GM20431 (cell line): Measurements from ENCODE around the gene CPLX1.
"Not testable (repeated sequence)": the region's sequence is repeated elsewhere in the genome, so short reads cannot be mapped to it uniquely, and the experiment has no call there.

Experiments
- in situ Hi-C: fragments of 300-500 bp; cut with MseI, MboI; formaldehyde crosslinking; loops from one replicate; pipeline ENCODE4 v1.15.0; 2020; ENCODE audit warnings: low sequenced_read_pairs; ENCODE audit not compliant: unreplicated experiment

The CPLX1 gene

DNA sequence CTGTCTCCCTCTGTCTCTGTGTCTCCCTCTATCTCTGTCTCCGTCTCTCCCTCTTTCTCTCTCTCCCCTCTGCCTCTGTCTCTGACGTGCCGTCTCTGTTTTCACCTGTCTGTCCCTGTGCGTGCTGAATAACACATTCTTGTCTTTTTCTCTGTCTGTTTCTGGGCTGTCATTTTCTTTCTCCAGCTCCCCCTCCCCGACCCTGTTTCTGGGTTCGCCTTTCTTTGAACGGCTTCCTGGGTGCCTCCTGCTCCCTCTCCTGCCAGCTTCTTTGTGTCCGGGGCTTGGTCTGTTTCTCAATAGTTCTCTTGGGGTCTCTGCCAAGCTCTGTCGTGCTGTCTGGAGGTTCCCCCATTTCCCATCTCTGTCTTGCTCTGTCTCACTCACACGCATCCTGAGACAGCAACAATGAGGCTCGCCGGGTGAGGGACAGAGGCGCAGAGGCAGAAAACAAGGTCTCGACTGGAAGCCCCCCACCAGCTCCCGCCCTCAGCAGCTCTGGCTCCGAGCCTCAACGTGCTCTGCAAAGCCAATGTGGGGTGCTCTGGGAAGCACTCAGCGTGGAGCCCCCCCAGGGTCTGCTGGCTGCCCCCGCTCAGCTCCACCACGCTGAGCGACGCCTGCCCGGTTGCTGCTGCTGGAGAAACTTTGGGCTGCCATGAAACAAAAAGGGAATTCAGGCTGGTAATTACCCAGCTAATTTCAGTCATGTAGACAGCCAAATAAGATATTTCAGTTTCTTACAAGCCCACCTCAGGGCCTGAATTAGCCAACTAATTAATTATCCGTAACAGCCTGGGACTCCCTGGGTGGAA is 3.4 kb downstream of the CPLX1 start:
- in situ Hi-C loops = no loop called here

- in situ Hi-C loops = no loop called here
These were observed 4.3 kb downstream of the CPLX1 start for GRCh38 chr4:821631-822030.

- in situ Hi-C loops = no loop called here
These were observed 4.7 kb downstream of the CPLX1 start for GRCh38 chr4:821181-821591.

DNA sequence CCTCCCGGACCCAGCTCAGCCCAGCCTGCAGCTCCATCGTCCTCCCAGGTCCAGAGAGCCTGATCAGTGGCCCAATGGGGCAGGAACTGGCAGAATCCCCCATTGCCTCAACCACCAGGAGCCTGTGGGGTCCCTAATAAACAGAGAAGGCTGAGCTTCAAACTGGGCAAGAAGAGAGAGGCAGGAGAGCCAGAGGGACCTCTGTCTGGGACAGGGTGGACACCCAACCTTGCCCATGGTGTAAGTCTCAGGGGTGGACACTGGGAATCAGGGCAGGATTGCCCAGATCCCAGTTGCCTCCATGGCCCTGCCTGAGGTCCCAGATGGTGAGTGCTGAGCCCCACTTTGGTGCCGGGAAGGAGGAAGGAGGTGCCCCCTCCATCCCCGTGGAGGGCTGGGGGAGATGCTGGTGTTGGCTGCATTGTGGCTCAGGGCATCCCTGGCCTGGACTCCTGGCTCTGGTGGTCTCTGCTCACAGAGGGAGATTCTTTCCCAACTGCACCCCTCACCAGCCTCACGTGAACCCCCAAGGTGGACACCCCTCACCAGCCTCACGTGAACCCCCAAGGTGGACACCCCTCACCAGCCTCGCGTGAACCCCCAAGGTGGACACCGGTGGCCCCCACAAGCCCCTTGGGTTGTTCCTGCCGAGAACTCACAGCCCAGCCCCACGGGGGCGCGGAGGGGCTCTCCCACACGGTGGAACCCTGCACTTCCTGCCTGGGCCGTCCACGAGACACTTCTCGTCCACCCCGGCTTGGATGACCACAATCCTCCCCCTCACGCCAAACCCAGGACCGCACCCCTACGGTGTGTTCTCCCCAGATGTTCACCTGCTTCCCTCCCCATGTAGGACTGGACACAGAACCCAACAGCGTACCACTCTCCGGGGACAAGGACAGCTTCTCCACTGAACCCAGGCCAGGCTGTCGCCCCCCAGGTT is 5.4 kb downstream of the CPLX1 start:
- in situ Hi-C loops = no loop called here

- in situ Hi-C loops = no loop called here
These were observed 6.3 kb downstream of the CPLX1 start for GRCh38 chr4:819401-820229.

DNA sequence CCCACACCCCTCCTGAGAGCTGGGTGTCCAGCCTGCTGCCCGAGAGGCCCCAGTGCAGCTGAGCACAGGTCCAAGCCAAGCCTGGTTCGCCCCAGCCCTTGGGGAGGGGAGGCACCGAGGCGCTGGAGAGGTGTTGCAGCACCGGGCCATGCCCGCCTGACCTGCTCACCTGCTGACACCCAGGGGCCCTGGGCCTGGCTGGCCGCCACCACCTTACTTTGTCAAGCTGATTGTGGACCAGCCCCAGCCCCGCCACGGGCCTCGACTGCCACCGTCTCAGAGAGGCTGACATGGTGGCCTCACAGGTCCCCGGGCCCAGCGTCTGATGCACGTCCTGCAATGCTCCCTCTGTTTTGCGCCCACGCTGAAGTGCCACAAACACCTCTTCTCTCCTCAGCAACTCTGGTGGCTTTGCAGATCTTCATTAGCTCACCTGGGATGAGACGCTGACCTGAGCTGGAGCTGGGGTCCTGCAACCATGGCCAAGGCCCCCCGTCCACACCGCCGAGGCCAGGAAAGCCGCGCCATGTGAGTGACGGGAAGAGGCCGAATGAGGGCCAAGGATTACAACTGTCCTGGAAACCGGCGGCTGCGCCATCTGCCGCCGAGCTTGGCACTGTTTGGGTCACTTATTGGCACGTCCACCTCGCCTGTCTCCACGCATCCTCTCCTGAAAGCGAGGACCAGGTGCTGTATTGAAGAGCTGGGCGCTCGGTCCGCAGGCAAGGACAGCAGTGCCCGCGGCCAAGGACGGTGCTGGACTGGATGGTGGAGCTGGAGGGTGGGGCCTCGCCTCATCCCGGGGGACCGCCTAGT is 7.6 kb downstream of the CPLX1 start:
- in situ Hi-C loops = no loop called here

DNA sequence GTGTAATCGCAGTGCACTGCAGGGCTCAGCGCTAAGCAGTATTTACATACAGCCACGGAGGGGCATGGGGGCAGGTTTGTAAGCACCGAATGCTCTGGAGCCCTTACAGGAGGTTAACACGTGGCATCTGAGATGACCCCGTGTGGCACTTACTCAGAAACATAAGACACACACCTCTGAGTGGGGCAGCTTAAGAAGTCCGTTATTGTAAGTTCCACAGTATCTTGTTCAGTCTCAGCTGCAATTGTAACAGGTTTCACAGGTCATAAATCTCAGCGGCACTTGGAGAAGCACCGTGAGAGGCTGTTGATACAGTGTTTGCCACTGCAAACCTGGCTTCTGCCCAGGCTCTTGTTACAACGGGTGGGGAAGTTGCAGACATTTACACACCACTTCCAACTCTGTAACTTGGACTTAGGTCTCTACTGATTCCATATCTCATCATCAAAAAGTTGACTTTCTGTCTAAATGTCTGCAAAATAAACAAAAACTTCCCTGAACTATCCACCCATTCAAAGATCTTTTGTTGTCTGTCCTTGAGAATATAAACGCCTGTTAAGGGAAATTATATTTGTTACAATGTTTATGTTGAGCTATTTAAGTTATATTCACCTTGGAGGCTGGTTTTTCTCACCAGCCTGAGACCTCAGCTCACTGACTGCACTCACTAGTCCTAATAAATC is 10.3 kb downstream of the CPLX1 start:
- in situ Hi-C loops = no loop called here

- in situ Hi-C loops = no loop called here
These were observed 11.5 kb downstream of the CPLX1 start for GRCh38 chr4:814312-814850.

- in situ Hi-C loops = no loop called here
These were observed 12.0 kb downstream of the CPLX1 start for GRCh38 chr4:813900-814299.

DNA sequence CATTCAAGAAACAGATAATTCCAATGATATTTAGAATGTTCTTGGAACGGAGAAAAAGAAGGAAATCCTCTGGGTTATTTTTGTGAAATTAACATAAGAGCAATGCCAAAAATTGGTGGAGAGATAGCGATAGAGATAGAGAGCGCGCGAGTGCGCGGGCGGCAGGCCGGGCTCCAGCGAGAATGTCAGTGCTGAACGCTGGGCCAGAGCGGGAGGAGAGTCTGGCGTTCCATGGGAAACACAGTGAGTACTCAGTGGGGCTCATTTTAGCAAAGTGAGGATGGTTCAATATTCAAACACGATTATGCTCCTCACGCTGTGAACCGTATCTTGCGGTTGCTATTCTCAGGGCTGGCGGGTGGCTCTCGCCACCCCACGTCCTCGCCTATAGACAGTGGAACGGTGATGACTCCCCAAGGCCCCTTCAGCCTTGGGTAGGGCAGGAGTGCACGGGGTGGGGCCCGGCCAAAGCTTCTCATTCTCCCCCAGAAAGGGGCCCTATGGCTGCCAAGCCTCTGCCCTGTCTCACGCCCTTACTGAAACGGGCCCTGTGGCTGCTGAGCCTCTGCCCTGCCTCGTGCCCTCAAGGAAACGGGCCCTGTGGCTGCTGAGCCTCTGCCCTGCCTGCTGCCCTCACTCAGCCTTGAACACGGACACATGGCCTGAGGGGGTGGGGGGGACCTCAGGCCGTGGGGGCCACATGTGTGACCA is 16.9 kb downstream of the CPLX1 start:
- in situ Hi-C loops = no loop called here

DNA sequence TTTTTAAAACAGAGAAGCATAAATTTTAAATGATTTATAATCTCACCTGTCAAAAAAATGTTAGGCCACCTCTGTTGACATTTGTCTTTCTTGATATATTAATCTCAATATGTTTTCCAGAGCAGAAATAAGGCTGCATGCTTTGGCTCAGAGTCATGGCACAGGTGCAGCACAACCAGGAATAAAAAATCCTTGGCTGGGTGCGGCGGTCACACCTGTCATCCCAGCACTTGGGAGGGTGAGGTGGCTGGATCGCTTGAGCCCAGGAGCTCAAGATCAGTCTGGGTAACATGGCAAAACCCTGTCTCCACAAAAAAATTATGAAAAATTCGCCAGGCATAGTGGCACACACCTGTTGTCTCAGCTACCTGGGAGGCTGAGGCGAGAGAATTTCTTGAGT is 18.1 kb downstream of the CPLX1 start:
- in situ Hi-C loops = no loop called here

GRCh38 chr4:806979-807378 is 18.9 kb downstream of the CPLX1 start:
- in situ Hi-C loops = not testable (repeated sequence)

DNA sequence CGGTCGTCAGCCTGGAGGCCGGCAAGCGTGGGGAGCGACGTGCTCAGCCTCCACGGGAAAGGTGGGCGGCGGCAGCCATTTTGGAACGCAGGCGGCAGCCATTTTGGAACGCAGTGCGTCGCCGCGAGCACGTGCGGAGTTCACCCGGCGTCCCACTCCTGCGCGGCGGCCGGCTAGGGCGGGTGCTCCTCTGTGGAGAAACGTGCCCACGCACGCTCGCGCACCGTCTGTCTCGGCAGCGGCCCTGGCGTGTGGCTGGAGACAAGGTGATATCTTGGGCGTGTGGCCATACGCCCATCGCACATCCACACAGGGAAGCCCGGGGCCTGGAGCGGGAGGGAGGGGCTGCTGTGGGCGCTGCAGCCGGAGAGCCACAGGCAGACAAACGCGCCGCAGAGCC is 21.1 kb downstream of the CPLX1 start:
- in situ Hi-C loops = no loop called here

DNA sequence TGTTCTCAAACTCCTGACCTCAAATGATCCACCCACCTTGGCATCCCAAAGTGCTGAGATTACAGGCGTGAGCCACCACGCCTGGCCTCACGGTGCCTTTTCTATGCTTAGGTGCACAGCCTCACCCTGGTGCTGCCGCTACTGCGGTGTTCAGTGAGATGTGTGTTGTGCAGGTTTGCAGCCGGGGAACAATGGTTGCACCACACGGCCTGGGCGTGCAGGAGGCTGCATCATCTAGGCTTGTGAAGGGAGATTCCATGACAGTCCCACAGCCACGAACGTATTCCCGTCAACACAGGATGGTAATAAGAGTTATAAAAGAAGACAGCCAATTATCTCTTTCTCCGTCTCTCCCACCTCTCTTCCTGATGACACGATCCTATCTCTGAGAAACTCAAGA is 22.0 kb downstream of the CPLX1 start:
- in situ Hi-C loops = no loop called here

DNA sequence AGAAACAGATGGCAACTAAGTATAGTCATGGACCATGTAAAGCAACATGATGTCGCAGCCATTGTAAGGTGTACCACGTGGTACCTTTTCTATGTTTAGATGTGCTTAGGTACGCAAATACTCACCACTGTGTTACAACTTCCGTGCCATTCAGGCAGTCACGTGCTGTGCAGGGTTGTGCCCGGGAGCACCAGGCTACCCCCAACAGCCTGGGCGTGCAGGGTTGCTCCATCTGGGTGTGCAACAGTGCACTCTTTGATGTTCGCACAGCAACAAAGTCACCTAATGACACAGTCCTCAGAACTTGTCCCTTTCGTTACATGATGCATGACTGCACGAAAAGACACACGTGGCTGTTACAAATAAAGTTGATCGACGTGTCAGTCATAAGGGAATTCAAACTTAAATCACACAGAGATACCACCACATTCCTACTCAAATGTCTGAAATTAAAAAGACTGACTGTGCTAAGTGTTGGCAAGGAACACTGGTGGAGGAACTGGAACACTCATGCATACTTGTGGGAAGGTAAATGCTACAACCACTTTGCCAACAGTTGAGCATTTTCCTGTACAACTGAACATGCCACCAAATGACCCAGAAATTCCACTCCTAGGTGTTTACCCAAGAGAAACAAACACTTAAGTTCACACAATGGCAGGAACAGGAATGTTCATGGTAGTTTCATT is 24.3 kb downstream of the CPLX1 start:
- in situ Hi-C loops = no loop called here

GRCh38 chr4:797066-797465 is 28.9 kb downstream of the CPLX1 start:
- in situ Hi-C loops = no loop called here

DNA sequence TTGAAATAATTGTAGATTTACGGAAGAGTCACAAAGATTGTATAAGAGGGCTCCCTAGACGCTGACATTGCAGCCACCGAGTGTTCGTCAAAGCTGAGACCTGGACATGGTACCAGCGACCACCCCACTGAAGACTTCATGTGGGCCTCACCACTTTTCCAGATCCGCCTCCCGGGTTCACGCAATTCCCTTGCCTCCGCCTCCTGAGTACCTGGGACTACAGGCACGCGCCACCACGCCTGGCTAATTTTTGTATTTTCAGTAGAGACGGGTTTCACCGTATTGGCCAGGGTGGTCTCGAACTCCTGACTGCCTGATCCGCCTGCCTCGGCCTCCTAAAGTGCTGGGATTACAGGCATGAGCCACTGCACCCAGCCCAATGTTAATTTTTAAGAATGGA is 29.7 kb downstream of the CPLX1 start:
- in situ Hi-C loops = no loop called here

DNA sequence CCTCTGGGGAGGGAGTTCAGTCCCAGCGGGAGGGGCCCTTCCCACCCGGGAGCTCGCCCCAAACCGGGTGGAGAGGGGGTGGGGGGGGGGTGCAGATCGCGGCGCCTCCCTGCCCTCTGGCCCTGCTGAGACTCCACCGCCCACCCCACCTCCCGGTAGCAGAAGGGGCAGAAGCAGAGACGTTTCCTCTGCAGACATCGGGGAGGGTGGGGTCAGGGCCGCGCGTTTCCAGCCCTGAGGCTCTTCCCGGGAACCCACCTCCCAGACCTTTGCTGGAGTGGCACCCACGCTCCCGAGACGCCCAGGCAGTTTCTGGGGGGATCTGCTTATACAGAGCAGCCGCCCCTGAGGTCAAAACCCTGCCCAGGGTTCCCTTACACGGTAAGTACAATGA is 30.2 kb downstream of the CPLX1 start:
- in situ Hi-C loops = no loop called here
